DND-41 (cell line): Measurements from ENCODE around the gene UPB1.

Experiments
- CTCF ChIP-seq: IDR thresholded peaks from 2 replicates; pipeline ENCODE4 v1.5.1; 2012; ENCODE audit warnings: borderline replicate concordance, low read length, moderate library complexity, mild to moderate bottlenecking; ENCODE audit not compliant: poor library complexity, severe bottlenecking; ENCODE audit errors: extremely low read depth
- EZH2 ChIP-seq: IDR thresholded peaks from 3 replicates; pipeline ENCODE4 v1.6.1; 2012; ENCODE audit warnings: borderline replicate concordance, low read depth, mild to moderate bottlenecking, moderate library complexity, low read length, inconsistent platforms; ENCODE audit not compliant: severe bottlenecking

DNA sequence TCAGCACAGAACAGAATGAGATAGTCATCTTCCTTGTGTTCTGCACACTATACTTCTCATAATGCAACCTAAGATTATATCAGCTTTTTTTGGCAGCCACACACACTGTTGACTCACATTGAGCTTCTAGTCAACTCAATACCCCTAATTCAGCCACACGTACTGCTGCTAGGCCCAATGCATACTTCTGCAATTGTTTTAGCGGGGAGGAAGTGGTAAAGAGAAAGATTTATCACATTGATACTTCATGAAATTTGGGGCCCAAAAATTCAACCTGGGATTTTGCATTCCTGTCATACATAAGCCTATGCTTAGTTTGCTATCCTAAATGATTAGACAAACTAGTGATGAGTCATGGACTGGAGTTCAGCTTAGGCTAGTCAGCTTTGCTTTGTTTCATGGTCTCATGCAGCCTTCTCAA lies 8.6 kb upstream of the UPB1 start:
- TF ChIP-seq CTCF, result no peak
- no peak for TF ChIP-seq EZH2
